ENCODE data around the gene SNCG.
A peak's percentile ranks its signal among the peaks of the same experiment; 100 is the strongest.

The SNCG gene

GRCh38 chr10:86964061-86964846 is 5.9 kb downstream of the SNCG start:
- no peak overlapping the region for H3K4me3 ChIP-seq (ENCODE audit: low read length)
- H3K27me3 ChIP-seq (ENCODE audit: insufficient read depth, low read length): no peaks in the 10 kb centered on the region
- no peak overlapping the region for H3K27ac ChIP-seq (ENCODE audit: low read length)
- H3K9ac ChIP-seq (ENCODE audit: low read depth, low read length): no peak overlapping the region
- H3K36me3 ChIP-seq (ENCODE audit: insufficient read depth, low read depth, low read length): no peaks in the 10 kb centered on the region
- no peaks in the 10 kb centered on the region for H3K9me3 ChIP-seq (ENCODE audit: insufficient read depth, low read depth, low read length)
- H3K4me1 ChIP-seq (ENCODE audit: insufficient read depth, low read length): peaks cover 8% of the 10 kb centered on the region; the same call in 1 of the 2 replicates

GRCh38 chr10:86964847-86965190 is 6.4 kb downstream of the SNCG start:
- H3K4me3 ChIP-seq (ENCODE audit: low read length): no peak overlapping the region
- H3K36me3 ChIP-seq (ENCODE audit: insufficient read depth, low read depth, low read length): no peaks in the 10 kb centered on the region
- H3K27ac ChIP-seq (ENCODE audit: low read length): no peak overlapping the region
- H3K27me3 ChIP-seq (ENCODE audit: insufficient read depth, low read length): no peaks in the 10 kb centered on the region
- peaks cover 8% of the 10 kb centered on the region; the same call in 1 of the 2 replicates for H3K4me1 ChIP-seq (ENCODE audit: insufficient read depth, low read length)
- no peak overlapping the region for H3K9ac ChIP-seq (ENCODE audit: low read depth, low read length)
- no peaks in the 10 kb centered on the region for H3K9me3 ChIP-seq (ENCODE audit: insufficient read depth, low read depth, low read length)

GRCh38 chr10:86965986-86966654 is 7.7 kb downstream of the SNCG start:
- no peaks in the 10 kb centered on the region for H3K36me3 ChIP-seq (ENCODE audit: insufficient read depth, low read depth, low read length)
- no peak overlapping the region for H3K4me3 ChIP-seq (ENCODE audit: low read length)
- peaks cover 9% of the 10 kb centered on the region; the same call in 1 of the 2 replicates for H3K4me1 ChIP-seq (ENCODE audit: insufficient read depth, low read length)
- H3K27ac ChIP-seq (ENCODE audit: low read length): no peak overlapping the region
- H3K27me3 ChIP-seq (ENCODE audit: insufficient read depth, low read length): peaks cover 9% of the 10 kb centered on the region; the same call in 1 of the 2 replicates
- H3K9ac ChIP-seq (ENCODE audit: low read depth, low read length): peak overlapping the region; percentile 58; the same call in 1 of the 2 replicates
- no peaks in the 10 kb centered on the region for H3K9me3 ChIP-seq (ENCODE audit: insufficient read depth, low read depth, low read length)

GRCh38 chr10:86967481-86967941 is 9.1 kb downstream of the SNCG start:
- Histone ChIP-seq H3K36me3 (ENCODE audit: insufficient read depth, low read depth, low read length) (no peaks in the 10 kb centered on the region), H3K9ac (ENCODE audit: low read depth, low read length) (no peak overlapping the region), H3K27me3 (ENCODE audit: insufficient read depth, low read length) (peaks cover 23% of the 10 kb centered on the region), H3K9me3 (ENCODE audit: insufficient read depth, low read depth, low read length) (no peaks in the 10 kb centered on the region), H3K27ac (ENCODE audit: low read length) (no peak overlapping the region), H3K4me1 (ENCODE audit: insufficient read depth, low read length) (peaks cover 12% of the 10 kb centered on the region; the same call in 1 of the 2 replicates), H3K4me3 (ENCODE audit: low read length) (no peak overlapping the region)

- no peak within 1 kb of the TSS for H3K9ac ChIP-seq (ENCODE audit: low read depth, low read length)
- peaks cover 12% of the 10 kb centered on the region; the same call in 1 of the 2 replicates for H3K4me1 ChIP-seq (ENCODE audit: insufficient read depth, low read length)
- peaks cover 30% of the 10 kb centered on the region for H3K27me3 ChIP-seq (ENCODE audit: insufficient read depth, low read length)
- H3K4me3 ChIP-seq (ENCODE audit: low read length): no peak within 1 kb of the TSS
- H3K36me3 ChIP-seq (ENCODE audit: insufficient read depth, low read depth, low read length): no peaks in the 10 kb centered on the region
- no peak within 1 kb of the TSS for H3K27ac ChIP-seq (ENCODE audit: low read length)
- no peaks in the 10 kb centered on the region for H3K9me3 ChIP-seq (ENCODE audit: insufficient read depth, low read depth, low read length)
Observed at GRCh38 chr10:86968271-86968993, 10.0 kb downstream of the SNCG start, which contains the start of gene ADIRF. TSS of gene ADIRF (plus strand) at chr10:86968482. CDS start at chr10:86968545, 63 bp downstream.

GRCh38 chr10:86968994-86969355 is 10.6 kb downstream of the SNCG start:
- Histone ChIP-seq H3K4me1 (ENCODE audit: insufficient read depth, low read length) (peaks cover 12% of the 10 kb centered on the region; the same call in 1 of the 2 replicates), H3K4me3 (ENCODE audit: low read length) (no peak overlapping the region), H3K27ac (ENCODE audit: low read length) (no peak overlapping the region), H3K27me3 (ENCODE audit: insufficient read depth, low read length) (peaks cover 30% of the 10 kb centered on the region), H3K9me3 (ENCODE audit: insufficient read depth, low read depth, low read length) (no peaks in the 10 kb centered on the region), H3K9ac (ENCODE audit: low read depth, low read length) (no peak overlapping the region), H3K36me3 (ENCODE audit: insufficient read depth, low read depth, low read length) (no peaks in the 10 kb centered on the region)

GRCh38 chr10:86969421-86970041 is 11.1 kb downstream of the SNCG start:
- no peak overlapping the region for H3K9ac ChIP-seq (ENCODE audit: low read depth, low read length)
- peaks cover 12% of the 10 kb centered on the region; the same call in 1 of the 2 replicates for H3K4me1 ChIP-seq (ENCODE audit: insufficient read depth, low read length)
- no peaks in the 10 kb centered on the region for H3K9me3 ChIP-seq (ENCODE audit: insufficient read depth, low read depth, low read length)
- H3K4me3 ChIP-seq (ENCODE audit: low read length): peak overlapping the region; percentile 75; the same call in 1 of the 2 replicates
- H3K27me3 ChIP-seq (ENCODE audit: insufficient read depth, low read length): peaks cover 30% of the 10 kb centered on the region
- no peak overlapping the region for H3K27ac ChIP-seq (ENCODE audit: low read length)
- H3K36me3 ChIP-seq (ENCODE audit: insufficient read depth, low read depth, low read length): no peaks in the 10 kb centered on the region

GRCh38 chr10:86970162-86970981 is 12.0 kb downstream of the SNCG start:
- peaks cover 12% of the 10 kb centered on the region; the same call in 1 of the 2 replicates for H3K4me1 ChIP-seq (ENCODE audit: insufficient read depth, low read length)
- no peaks in the 10 kb centered on the region for H3K9me3 ChIP-seq (ENCODE audit: insufficient read depth, low read depth, low read length)
- no peaks in the 10 kb centered on the region for H3K36me3 ChIP-seq (ENCODE audit: insufficient read depth, low read depth, low read length)
- no peak overlapping the region for H3K27ac ChIP-seq (ENCODE audit: low read length)
- H3K9ac ChIP-seq (ENCODE audit: low read depth, low read length): peak overlapping the region; percentile 77; the same call in 1 of the 2 replicates
- peaks cover 30% of the 10 kb centered on the region for H3K27me3 ChIP-seq (ENCODE audit: insufficient read depth, low read length)
- peak overlapping the region; percentile 75 for H3K4me3 ChIP-seq (ENCODE audit: low read length)

- peaks cover 12% of the 10 kb centered on the region; the same call in 1 of the 2 replicates for H3K4me1 ChIP-seq (ENCODE audit: insufficient read depth, low read length)
- H3K27ac ChIP-seq (ENCODE audit: low read length): no peak overlapping the region
- no peaks in the 10 kb centered on the region for H3K36me3 ChIP-seq (ENCODE audit: insufficient read depth, low read depth, low read length)
- peak overlapping the region; percentile 77; the same call in 1 of the 2 replicates for H3K9ac ChIP-seq (ENCODE audit: low read depth, low read length)
- peak overlapping the region; percentile 75 for H3K4me3 ChIP-seq (ENCODE audit: low read length)
- H3K27me3 ChIP-seq (ENCODE audit: insufficient read depth, low read length): peaks cover 30% of the 10 kb centered on the region
- H3K9me3 ChIP-seq (ENCODE audit: insufficient read depth, low read depth, low read length): no peaks in the 10 kb centered on the region
Observed at GRCh38 chr10:86970982-86971231, 12.5 kb downstream of the SNCG start.

- peak overlapping the region; percentile 75 for H3K4me3 ChIP-seq (ENCODE audit: low read length)
- no peaks in the 10 kb centered on the region for H3K9me3 ChIP-seq (ENCODE audit: insufficient read depth, low read depth, low read length)
- H3K27me3 ChIP-seq (ENCODE audit: insufficient read depth, low read length): peaks cover 30% of the 10 kb centered on the region
- peaks cover 12% of the 10 kb centered on the region; the same call in 1 of the 2 replicates for H3K4me1 ChIP-seq (ENCODE audit: insufficient read depth, low read length)
- peak overlapping the region; percentile 77 for H3K9ac ChIP-seq (ENCODE audit: low read depth, low read length)
- H3K27ac ChIP-seq (ENCODE audit: low read length): no peak overlapping the region
- no peaks in the 10 kb centered on the region for H3K36me3 ChIP-seq (ENCODE audit: insufficient read depth, low read depth, low read length)
Observed at GRCh38 chr10:86971232-86971991, 13.0 kb downstream of the SNCG start.
